ENCODE results near the gene MIS18A. TPM values are rescaled to one million over a fixed set of nuclear protein-coding genes. Genes with fewer than 3 reads are reported as not detected.
A peak's percentile ranks its signal among the peaks of the same experiment; 100 is the strongest.
"Not testable (repeated sequence)": the region's sequence is repeated elsewhere in the genome, so short reads cannot be mapped to it uniquely, and the experiment has no call there.

MIS18A gene
- total RNA-seq, 3 donors from 2014 or later: 21.2 to 30.7 (median 22.8) TPM

DNA sequence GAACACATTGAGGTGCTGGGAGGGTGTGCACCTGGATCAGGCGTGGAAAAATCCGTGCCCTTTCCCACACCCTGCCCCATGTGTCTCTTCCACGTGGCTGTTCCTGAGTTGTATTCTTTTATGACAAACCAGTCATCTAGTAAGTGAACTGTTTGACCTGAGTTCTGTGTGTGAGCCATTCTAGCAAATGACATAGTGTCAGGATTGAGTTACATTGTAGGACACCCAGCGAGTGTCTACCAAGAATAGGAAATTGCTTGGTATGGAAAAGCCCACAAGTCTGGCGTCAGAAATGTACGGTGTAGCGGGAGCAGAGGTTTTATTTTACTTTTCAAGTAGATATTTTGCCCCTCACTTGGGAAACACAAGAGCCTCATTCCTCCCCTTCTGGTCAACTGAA lies 18.6 kb upstream of the MIS18A start:
- H3K36me3 Mint-ChIP-seq (ENCODE audit: insufficient read depth): peaks cover 14% of the 10 kb centered on the region
- ATAC-seq: no peak
- DNase-seq: no peak
- H3K27me3 Mint-ChIP-seq (ENCODE audit: low read depth): no peaks in the 10 kb centered on the region
- no peaks in the 10 kb centered on the region for H3K4me1 Mint-ChIP-seq (ENCODE audit: low read depth)
- H3K4me3 Mint-ChIP-seq: no peak overlapping the region
- H3K9me3 Mint-ChIP-seq: no peaks in the 10 kb centered on the region

DNA sequence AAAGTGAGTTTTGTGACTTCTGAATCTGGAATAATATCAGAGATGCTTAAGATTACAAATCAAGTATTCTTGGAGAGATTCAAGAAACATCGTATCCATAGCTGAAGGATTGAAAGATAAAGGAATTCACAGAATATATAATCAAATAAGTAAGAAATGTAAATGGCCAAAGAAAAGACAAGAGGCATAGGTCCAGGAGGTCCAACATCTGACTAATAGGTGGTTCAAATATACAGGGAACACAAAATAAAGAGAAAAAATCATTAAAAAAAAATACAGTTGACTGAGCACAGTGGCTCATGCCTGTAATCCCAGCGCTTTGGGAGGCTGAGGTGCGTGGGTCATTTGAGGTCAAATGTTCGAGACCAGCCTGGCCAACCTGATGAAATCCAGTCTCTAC lies 6.6 kb upstream of the MIS18A start:
- no peaks in the 10 kb centered on the region for H3K9me3 Mint-ChIP-seq
- peaks cover 16% of the 10 kb centered on the region for H3K36me3 Mint-ChIP-seq (ENCODE audit: insufficient read depth)
- H3K27me3 Mint-ChIP-seq (ENCODE audit: low read depth): no peaks in the 10 kb centered on the region
- no peak overlapping the region for H3K4me3 Mint-ChIP-seq
- H3K4me1 Mint-ChIP-seq (ENCODE audit: low read depth): peaks cover 2% of the 10 kb centered on the region
- ATAC-seq: no peak
- no peak for DNase-seq

- Mint-ChIP-seq H3K4me3 (no peak overlapping the region), H3K27me3 (ENCODE audit: low read depth) (no peaks in the 10 kb centered on the region), H3K4me1 (ENCODE audit: low read depth) (peaks cover 20% of the 10 kb centered on the region), H3K36me3 (ENCODE audit: insufficient read depth) (peaks cover 16% of the 10 kb centered on the region), H3K9me3 (no peaks in the 10 kb centered on the region)
- no peak for ATAC-seq
- no peak for DNase-seq
Measured at GRCh38 chr21:32282992-32283391, 4.1 kb upstream of the MIS18A start.

GRCh38 chr21:32281531-32281930 lies 2.7 kb upstream of the MIS18A start:
- DNase-seq (no peak), ATAC-seq (no peak)
- H3K36me3 Mint-ChIP-seq (ENCODE audit: insufficient read depth): peaks cover 16% of the 10 kb centered on the region
- H3K4me3 Mint-ChIP-seq: no peak overlapping the region
- no peaks in the 10 kb centered on the region for H3K27me3 Mint-ChIP-seq (ENCODE audit: low read depth)
- peaks cover 20% of the 10 kb centered on the region for H3K4me1 Mint-ChIP-seq (ENCODE audit: low read depth)
- no peaks in the 10 kb centered on the region for H3K9me3 Mint-ChIP-seq

GRCh38 chr21:32279377-32279680 lies 480 bp upstream of the MIS18A start:
- peaks cover 23% of the 10 kb centered on the region for H3K4me1 Mint-ChIP-seq (ENCODE audit: low read depth)
- no peaks in the 10 kb centered on the region for H3K27me3 Mint-ChIP-seq (ENCODE audit: low read depth)
- H3K4me3 Mint-ChIP-seq: peak overlapping the region; percentile 99
- H3K9me3 Mint-ChIP-seq: no peaks in the 10 kb centered on the region
- DNase-seq: no peak
- no peak for ATAC-seq
- peaks cover 16% of the 10 kb centered on the region for H3K36me3 Mint-ChIP-seq (ENCODE audit: insufficient read depth)

DNA sequence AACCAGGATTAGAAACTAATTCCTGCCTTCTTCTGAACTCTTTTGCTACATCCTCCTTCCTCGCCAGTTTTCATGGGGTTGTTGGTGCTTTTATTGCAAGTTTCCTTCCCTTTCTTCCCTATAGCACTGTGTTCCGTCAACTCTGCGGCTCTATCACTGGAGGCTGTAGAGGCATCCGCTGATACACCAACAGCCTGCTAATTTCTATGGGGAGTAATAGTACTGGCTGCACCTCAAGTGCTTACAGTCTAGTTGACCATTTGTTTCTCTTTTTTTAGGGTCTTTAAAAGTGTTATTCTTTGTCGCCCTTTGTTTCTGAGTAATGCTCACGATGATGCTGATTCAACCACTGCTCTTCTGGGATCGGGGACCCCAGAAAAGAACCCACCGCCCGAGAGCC lies 746 bp downstream of the MIS18A start:
- Mint-ChIP-seq H3K27me3 (ENCODE audit: low read depth) (no peaks in the 10 kb centered on the region), H3K4me1 (ENCODE audit: low read depth) (peaks cover 23% of the 10 kb centered on the region), H3K36me3 (ENCODE audit: insufficient read depth) (peaks cover 9% of the 10 kb centered on the region), H3K9me3 (no peaks in the 10 kb centered on the region), H3K4me3 (peak overlapping the region; percentile 99)
- no peak for ATAC-seq
- DNase-seq: no peak

DNA sequence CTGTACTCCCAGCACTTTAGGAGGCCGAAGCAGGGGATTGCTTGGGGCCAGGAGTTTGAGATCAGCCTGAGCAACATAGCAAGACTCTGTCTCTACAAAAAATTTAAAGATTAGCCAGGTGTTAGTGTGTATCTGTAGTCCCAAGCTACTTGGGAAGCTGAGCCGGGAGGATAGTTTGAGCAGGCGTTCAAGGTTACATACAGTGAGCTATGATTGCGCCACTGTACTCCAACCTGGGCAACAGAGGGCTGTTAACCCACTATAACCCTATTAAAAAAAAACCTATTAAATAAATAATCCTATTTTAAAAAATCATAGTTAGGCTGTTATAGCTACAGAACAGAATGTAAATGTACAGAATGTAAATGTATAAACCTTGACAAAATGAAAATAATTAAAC lies 2.2 kb downstream of the MIS18A start:
- Mint-ChIP-seq H3K9me3 (no peaks in the 10 kb centered on the region), H3K4me1 (ENCODE audit: low read depth) (peaks cover 25% of the 10 kb centered on the region), H3K27me3 (ENCODE audit: low read depth) (no peaks in the 10 kb centered on the region), H3K36me3 (ENCODE audit: insufficient read depth) (peaks cover 3% of the 10 kb centered on the region), H3K4me3 (no peak overlapping the region)
- ATAC-seq (no peak), DNase-seq (no peak)

DNA sequence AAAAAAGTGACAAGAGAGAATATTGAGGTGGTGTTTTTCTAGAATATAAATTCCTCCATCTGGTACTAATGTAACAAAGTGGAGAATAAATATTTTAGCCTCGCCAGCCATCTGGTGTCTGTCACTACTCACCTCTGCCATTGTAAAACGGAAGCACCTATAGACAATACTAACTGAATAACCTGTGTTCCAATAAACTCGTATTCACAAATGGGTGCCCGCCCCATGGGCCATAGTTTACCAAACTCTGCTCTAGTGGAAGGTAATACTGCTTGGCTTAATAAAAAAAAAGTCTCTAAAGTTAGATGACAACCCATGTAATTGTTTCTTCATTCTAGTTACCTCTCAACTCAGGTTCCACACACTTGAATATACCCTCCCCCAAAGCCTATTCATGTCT lies 8.1 kb downstream of the MIS18A start:
- ATAC-seq (no peak), DNase-seq (no peak)
- no peak overlapping the region for H3K4me3 Mint-ChIP-seq
- H3K4me1 Mint-ChIP-seq (ENCODE audit: low read depth): peaks cover 2% of the 10 kb centered on the region
- no peaks in the 10 kb centered on the region for H3K9me3 Mint-ChIP-seq
- no peaks in the 10 kb centered on the region for H3K27me3 Mint-ChIP-seq (ENCODE audit: low read depth)
- peaks cover 23% of the 10 kb centered on the region for H3K36me3 Mint-ChIP-seq (ENCODE audit: insufficient read depth)

DNA sequence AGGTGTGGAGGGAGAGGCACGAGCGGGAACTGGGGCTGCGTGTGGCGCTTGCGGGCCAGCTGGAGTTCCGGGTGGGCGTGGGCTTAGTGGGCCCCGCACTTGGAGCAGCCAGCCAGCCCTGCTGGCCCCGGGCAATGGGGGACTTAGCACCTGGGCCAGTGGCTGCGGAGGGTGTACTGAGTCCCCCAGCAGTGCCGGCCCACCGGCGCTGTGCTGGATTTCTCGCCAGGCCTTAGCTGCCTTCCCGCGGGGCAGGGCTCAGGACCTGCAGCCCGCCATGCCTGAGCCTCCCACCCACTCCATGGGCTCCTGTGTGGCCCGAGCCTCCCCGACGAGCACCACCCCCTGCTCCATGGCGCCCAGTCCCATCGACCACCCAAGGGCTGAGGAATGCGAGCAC lies 13.5 kb downstream of the MIS18A start:
- H3K4me3 Mint-ChIP-seq; DNase-seq; H3K27me3 Mint-ChIP-seq (ENCODE audit: low read depth); H3K4me1 Mint-ChIP-seq (ENCODE audit: low read depth); H3K9me3 Mint-ChIP-seq; ATAC-seq: not testable (repeated sequence)
- peaks cover 18% of the 10 kb centered on the region for H3K36me3 Mint-ChIP-seq (ENCODE audit: insufficient read depth)

DNA sequence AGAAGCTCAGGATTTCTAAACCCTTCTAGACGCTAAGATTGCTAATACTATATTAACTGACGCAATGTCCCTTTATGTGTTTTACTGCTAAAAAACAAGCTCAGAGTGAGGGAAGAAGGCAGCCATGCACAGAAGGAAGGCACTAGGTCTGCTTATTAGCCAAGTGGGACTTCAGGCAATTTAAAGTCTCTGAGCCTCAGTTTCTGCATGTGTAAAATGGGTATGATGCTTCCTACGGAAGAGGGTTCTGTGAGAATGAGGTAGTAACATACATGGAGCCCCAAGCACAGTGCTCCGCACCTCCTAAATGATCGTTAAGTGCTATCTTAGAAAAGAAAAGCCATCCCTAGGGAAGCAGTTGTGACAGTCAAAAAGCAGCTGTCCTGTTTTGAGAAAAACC lies 16.9 kb downstream of the MIS18A start:
- ATAC-seq (no peak), DNase-seq (no peak)
- no peak overlapping the region for H3K4me3 Mint-ChIP-seq
- peaks cover 1% of the 10 kb centered on the region for H3K4me1 Mint-ChIP-seq (ENCODE audit: low read depth)
- H3K27me3 Mint-ChIP-seq (ENCODE audit: low read depth): no peaks in the 10 kb centered on the region
- H3K36me3 Mint-ChIP-seq (ENCODE audit: insufficient read depth): peaks cover 8% of the 10 kb centered on the region
- no peaks in the 10 kb centered on the region for H3K9me3 Mint-ChIP-seq

GRCh38 chr21:32260130-32260529 lies 18.7 kb downstream of the MIS18A start:
- no peak overlapping the region for H3K4me3 Mint-ChIP-seq
- peaks cover 2% of the 10 kb centered on the region for H3K36me3 Mint-ChIP-seq (ENCODE audit: insufficient read depth)
- H3K4me1 Mint-ChIP-seq (ENCODE audit: low read depth): peaks cover 1% of the 10 kb centered on the region
- no peak for ATAC-seq
- no peaks in the 10 kb centered on the region for H3K9me3 Mint-ChIP-seq
- H3K27me3 Mint-ChIP-seq (ENCODE audit: low read depth): peaks cover 4% of the 10 kb centered on the region
- DNase-seq: no peak

DNA sequence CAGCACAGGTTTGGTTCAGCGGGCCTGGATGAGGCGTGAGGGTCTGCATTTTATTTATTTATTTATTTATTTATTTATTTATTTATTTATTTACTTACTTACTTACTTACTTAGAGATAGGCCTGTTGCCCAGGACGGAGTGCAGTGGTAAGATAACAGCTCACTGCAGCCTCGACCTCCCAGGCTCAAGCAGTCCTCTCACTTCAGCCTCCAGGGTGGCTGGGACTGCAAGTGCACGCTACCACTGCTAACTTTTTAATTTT lies 20.1 kb downstream of the MIS18A start:
- not testable (repeated sequence) for H3K36me3 Mint-ChIP-seq (ENCODE audit: insufficient read depth); H3K9me3 Mint-ChIP-seq; ATAC-seq; H3K4me3 Mint-ChIP-seq; H3K4me1 Mint-ChIP-seq (ENCODE audit: low read depth); H3K27me3 Mint-ChIP-seq (ENCODE audit: low read depth); DNase-seq

DNA sequence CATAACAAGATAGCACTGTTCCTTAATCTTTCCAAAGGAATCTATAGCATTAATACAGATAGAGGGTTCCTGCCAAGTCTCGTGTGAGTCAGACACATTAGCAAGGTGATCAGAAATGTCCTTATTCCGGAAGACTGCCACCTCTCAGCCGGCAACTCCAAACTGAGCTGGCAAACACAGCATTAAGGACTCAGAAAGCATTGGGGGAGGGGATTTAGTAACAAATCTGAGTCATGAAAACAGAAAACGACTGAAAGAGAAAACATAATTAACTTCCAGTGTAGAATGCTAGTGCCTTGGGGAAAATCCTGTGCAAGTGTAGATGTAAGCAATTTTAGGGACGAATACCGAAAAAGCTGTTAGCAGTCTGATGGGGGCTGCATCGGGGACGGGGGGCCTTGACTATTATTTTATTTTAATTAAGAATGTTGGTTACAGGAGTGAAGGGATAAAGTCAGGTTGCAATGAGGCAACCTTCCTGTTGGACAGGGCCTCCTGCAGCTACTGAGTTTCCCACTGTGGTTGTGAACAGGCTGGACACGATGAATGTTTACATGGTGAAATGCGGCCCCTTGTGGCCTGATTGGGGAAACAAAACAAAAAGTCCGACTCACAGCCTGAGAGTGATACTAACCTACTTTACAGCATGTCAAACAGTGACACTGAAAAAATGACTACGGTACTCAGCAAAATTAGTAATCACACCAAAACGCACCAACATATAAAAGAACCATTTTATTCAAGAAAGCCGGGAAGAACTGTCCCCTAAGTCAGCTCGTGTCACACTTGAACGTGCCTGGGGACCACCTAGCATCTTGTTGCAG lies 20.7 kb downstream of the MIS18A start:
- Mint-ChIP-seq H3K36me3 (ENCODE audit: insufficient read depth) (no peaks in the 10 kb centered on the region), H3K27me3 (ENCODE audit: low read depth) (peaks cover 4% of the 10 kb centered on the region), H3K4me3 (no peak overlapping the region), H3K4me1 (ENCODE audit: low read depth) (peaks cover 1% of the 10 kb centered on the region), H3K9me3 (no peaks in the 10 kb centered on the region)
- peak; percentile 7 for DNase-seq
- ATAC-seq: peak; percentile 70 to 78

DNA sequence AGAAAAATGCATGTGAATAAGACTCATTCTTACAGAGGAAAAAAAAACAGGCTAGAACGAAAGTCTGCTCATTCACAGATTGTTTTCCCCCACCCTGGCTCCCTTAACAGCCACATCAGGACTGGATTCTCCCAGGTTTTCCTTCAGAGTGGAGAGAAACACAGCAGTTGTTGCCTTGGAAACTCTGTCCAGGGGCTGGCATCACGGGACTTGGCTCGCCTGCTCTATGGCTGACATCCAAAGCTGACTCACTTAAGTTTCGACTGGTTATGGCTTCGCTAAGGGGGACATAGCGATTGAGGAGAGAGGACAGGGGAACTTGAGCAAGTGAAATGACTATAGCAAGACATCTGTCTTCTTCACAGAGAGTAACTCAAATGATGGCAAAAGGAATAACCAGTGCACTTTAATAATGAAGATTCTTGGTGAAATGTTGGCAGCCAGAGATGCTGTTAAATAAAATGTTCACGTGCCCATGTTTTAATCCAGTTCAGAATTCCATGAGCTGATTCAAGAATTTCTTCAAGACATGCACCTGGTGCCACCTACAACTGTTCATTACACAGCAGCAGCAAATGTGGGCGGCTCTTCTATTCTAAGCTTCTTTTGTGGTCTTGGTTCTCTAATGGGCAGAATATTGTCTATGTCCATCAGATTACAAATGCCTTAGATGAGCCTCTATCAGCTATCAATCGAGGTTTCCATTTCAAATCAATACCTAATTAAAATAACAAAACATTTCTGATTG lies 21.8 kb downstream of the MIS18A start:
- H3K36me3 Mint-ChIP-seq (ENCODE audit: insufficient read depth): no peaks in the 10 kb centered on the region
- H3K4me3 Mint-ChIP-seq: no peak overlapping the region
- H3K27me3 Mint-ChIP-seq (ENCODE audit: low read depth): peaks cover 12% of the 10 kb centered on the region
- no peaks in the 10 kb centered on the region for H3K9me3 Mint-ChIP-seq
- no peak for DNase-seq
- no peak for ATAC-seq
- peaks cover 1% of the 10 kb centered on the region for H3K4me1 Mint-ChIP-seq (ENCODE audit: low read depth)

GRCh38 chr21:32256251-32256650 lies 22.6 kb downstream of the MIS18A start:
- no peak for DNase-seq
- Mint-ChIP-seq H3K4me3 (no peak overlapping the region), H3K4me1 (ENCODE audit: low read depth) (peaks cover 1% of the 10 kb centered on the region), H3K9me3 (peaks cover 3% of the 10 kb centered on the region), H3K27me3 (ENCODE audit: low read depth) (peaks cover 19% of the 10 kb centered on the region), H3K36me3 (ENCODE audit: insufficient read depth) (no peaks in the 10 kb centered on the region)
- no peak for ATAC-seq

Data from activated T-cell treated with anti-CD3 and anti-CD28 coated beads, Interleukin-2, amount 50 U/mL, for 4 hours (primary cell).